K562 (cell line): Measurements from ENCODE around the gene RUVBL2. TPM values are rescaled to one million over a fixed set of nuclear protein-coding genes. Genes with fewer than 3 reads are reported as not detected.

Experiments
- AFF1 ChIP-seq, 2 experiments: fragments of 450-650 bp; IDR thresholded peaks; 2 replicates each; pipeline ENCODE4 v1.6.1; 2018; ENCODE audit warnings: mild to moderate bottlenecking in 2 of 2, low read depth in 1 of 2; ENCODE audit not compliant: partially characterized antibody in 2 of 2
- ARID2 ChIP-seq: fragments of 450-650 bp; IDR thresholded peaks from 2 replicates; pipeline ENCODE4 v1.6.1; 2017; ENCODE audit warnings: antibody characterized with exemption, mild to moderate bottlenecking
- GABPB1 ChIP-seq: sonication (generic); formaldehyde crosslinking; IDR thresholded peaks from 2 replicates; pipeline ENCODE4 v1.8.0; 2022; ENCODE audit warnings: mild to moderate bottlenecking, missing genetic modification reagents
- GATA2 ChIP-seq: sonication (generic); formaldehyde crosslinking; IDR thresholded peaks from 2 replicates; pipeline ENCODE4 v1.4.0; 2020; ENCODE audit warnings: mild to moderate bottlenecking, missing genetic modification reagents
- GTF2B ChIP-seq: IDR thresholded peaks from 2 replicates; pipeline ENCODE4 v1.6.1; 2011; ENCODE audit not compliant: insufficient read length; ENCODE audit errors: extremely low read depth
- HDAC3 ChIP-seq: fragments of 450-650 bp; IDR thresholded peaks from 2 replicates; pipeline ENCODE4 v1.6.1; 2018; ENCODE audit warnings: borderline replicate concordance, mild to moderate bottlenecking, moderate library complexity; ENCODE audit not compliant: partially characterized antibody
- MCM5 ChIP-seq: fragments of 450-650 bp; IDR thresholded peaks from 2 replicates; pipeline ENCODE4 v1.6.1; 2016; ENCODE audit warnings: low read depth
- MEIS2 ChIP-seq: fragments of 450-650 bp; IDR thresholded peaks from 2 replicates; pipeline ENCODE4 v1.6.1; 2014; ENCODE audit warnings: mild to moderate bottlenecking; ENCODE audit not compliant: partially characterized antibody
- NR0B1 ChIP-seq: fragments of 450-650 bp; IDR thresholded peaks from one replicate; pipeline ENCODE4 v1.6.1; 2018; ENCODE audit warnings: mild to moderate bottlenecking, moderate library complexity; ENCODE audit not compliant: partially characterized antibody
- POLR3A ChIP-seq: IDR thresholded peaks from 2 replicates; pipeline ENCODE4 v1.6.1; 2011; ENCODE audit warnings: borderline replicate concordance, mild to moderate bottlenecking, moderate library complexity; ENCODE audit not compliant: insufficient read length, insufficient read depth; ENCODE audit errors: extremely low read depth
- RFX1 ChIP-seq: fragments of 450-650 bp; IDR thresholded peaks from 2 replicates; pipeline ENCODE4 v1.6.1; 2016; ENCODE audit warnings: mild to moderate bottlenecking, moderate library complexity
- SMAD2 ChIP-seq: fragments of 150-350 bp; IDR thresholded peaks from 2 replicates; pipeline ENCODE4 v1.6.1; 2014; ENCODE audit warnings: low read depth, mild to moderate bottlenecking, low read length
- SRF ChIP-seq, 2 experiments: fragments of 250-450, 450-650 bp in 1 of 2; sonication (Bioruptor Pico) in 1 of 2; sonication (generic) in 1 of 2; formaldehyde crosslinking; IDR thresholded peaks; 2 replicates each; pipeline versions ENCODE4 v1.5.0 to v1.5.1; 2020 to 2022; ENCODE audit warnings: mild to moderate bottlenecking in 1 of 2, missing genetic modification reagents in 1 of 2
- ZNF23 ChIP-seq: fragments of 250-450 bp; sonication (Bioruptor Pico); IDR thresholded peaks from 2 replicates; pipeline ENCODE4 v1.4.0; 2020; ENCODE audit warnings: mild to moderate bottlenecking
- ZNF780A ChIP-seq: fragments of 250-450 bp; sonication (Bioruptor Pico); IDR thresholded peaks from 2 replicates; pipeline ENCODE4 v1.5.0; 2021; ENCODE audit warnings: mild to moderate bottlenecking
- ZNF79 ChIP-seq: fragments of 250-450 bp; sonication (Bioruptor Pico); IDR thresholded peaks from 2 replicates; pipeline ENCODE4 v1.4.0; 2020; ENCODE audit warnings: low read depth, mild to moderate bottlenecking, moderate library complexity
- polyA plus RNA-seq, 8 experiments: library from polyadenylated mRNA; depleted of rRNA in 4 of 8; stranded (reverse) in 5 of 8; unstranded in 3 of 8; fragments of >200 nt; fragmentation: Nextera tagmentation in 2 of 8; fragmentation: Illumina TruSeq in 1 of 8; extraction: Ambion mirVana in 2 of 8; extraction: Trizol in 1 of 8; gene quantifications; 2 replicates each; pipeline versions ENCODE4 v1.2.1 to v1.2.3, GENCODE V29; 2011 to 2014; ENCODE audit warnings: inconsistent platforms in 1 of 8, missing spikeins in 1 of 8
- total RNA-seq, 7 experiments: library from RNA; depleted of rRNA in 6 of 7; stranded (reverse); fragments of >200 nt in 6 of 7; fragmentation: Illumina TruSeq in 2 of 7; extraction: Trizol in 2 of 7; gene quantifications; 2 replicates each; pipeline versions ENCODE4 v1.2.1 to v1.2.3, GENCODE V29; 2011 to 2021; ENCODE audit warnings: low replicate concordance in 1 of 7
- TF ChIP-seq, protein P1 (sequence below): fragments of 250-450 bp; sonication (Bioruptor Pico); IDR thresholded peaks from 2 replicates; pipeline ENCODE4 v1.4.0; 2020
- TF ChIP-seq, protein P2 (sequence below): fragments of 200-800 bp; sonication (Bioruptor generic); IDR thresholded peaks from 2 replicates; pipeline ENCODE4 v1.6.1; 2017; ENCODE audit warnings: missing genetic modification characterization, missing compliant biosample characterization

Gene RUVBL2
- total and polyA plus RNA-seq, 9 of the 15 experiments (the other 6 are each of a cell fraction or from before 2014, with no cell fraction given): 71.4 to 453 (median 237) TPM

- TF ChIP-seq, protein P1, sequence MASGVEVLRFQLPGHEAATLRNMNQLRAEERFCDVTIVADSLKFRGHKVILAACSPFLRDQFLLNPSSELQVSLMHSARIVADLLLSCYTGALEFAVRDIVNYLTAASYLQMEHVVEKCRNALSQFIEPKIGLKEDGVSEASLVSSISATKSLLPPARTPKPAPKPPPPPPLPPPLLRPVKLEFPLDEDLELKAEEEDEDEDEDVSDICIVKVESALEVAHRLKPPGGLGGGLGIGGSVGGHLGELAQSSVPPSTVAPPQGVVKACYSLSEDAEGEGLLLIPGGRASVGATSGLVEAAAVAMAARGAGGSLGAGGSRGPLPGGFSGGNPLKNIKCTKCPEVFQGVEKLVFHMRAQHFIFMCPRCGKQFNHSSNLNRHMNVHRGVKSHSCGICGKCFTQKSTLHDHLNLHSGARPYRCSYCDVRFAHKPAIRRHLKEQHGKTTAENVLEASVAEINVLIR: no peak
- TF ChIP-seq GABPB1 (CRISPR knock-in tag) (no peak), HDAC3 (no peak), RFX1 (no peak), AFF1 (IDR thresholded peaks at IDR 0.05; ENCODE audit: low read depth in 1 of 2, partially characterized antibody in 2 of 2) (no peak), SMAD2 (no peak), ZNF780A (CRISPR knock-in tag) (no peak), NR0B1 (no peak), MCM5 (no peak), SRF (CRISPR knock-in tag; IDR thresholded peaks at IDR 0.05) (no peak), ARID2 (no peak), GATA2 (CRISPR knock-in tag) (no peak), POLR3A (no peak), MEIS2 (no peak), ZNF79 (CRISPR knock-in tag) (no peak), GTF2B (no peak), ZNF23 (no peak)
- TF ChIP-seq, protein P2, sequence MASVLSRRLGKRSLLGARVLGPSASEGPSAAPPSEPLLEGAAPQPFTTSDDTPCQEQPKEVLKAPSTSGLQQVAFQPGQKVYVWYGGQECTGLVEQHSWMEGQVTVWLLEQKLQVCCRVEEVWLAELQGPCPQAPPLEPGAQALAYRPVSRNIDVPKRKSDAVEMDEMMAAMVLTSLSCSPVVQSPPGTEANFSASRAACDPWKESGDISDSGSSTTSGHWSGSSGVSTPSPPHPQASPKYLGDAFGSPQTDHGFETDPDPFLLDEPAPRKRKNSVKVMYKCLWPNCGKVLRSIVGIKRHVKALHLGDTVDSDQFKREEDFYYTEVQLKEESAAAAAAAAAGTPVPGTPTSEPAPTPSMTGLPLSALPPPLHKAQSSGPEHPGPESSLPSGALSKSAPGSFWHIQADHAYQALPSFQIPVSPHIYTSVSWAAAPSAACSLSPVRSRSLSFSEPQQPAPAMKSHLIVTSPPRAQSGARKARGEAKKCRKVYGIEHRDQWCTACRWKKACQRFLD (CRISPR knock-in tag): no peak
These were observed 34.1 kb upstream of the RUVBL2 start (continued) for GRCh38 chr19:48959341-48960239.
